IPS-NIHi11 (cell line): ENCODE data around the gene HCST.

ENCODE experiments used
- DNase-seq: peaks from one replicate; pipeline ENCODE4 v3.0.0; 2012; ENCODE audit warnings: mixed read lengths, low spot score

The HCST gene, protein sequence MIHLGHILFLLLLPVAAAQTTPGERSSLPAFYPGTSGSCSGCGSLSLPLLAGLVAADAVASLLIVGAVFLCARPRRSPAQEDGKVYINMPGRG

DNA sequence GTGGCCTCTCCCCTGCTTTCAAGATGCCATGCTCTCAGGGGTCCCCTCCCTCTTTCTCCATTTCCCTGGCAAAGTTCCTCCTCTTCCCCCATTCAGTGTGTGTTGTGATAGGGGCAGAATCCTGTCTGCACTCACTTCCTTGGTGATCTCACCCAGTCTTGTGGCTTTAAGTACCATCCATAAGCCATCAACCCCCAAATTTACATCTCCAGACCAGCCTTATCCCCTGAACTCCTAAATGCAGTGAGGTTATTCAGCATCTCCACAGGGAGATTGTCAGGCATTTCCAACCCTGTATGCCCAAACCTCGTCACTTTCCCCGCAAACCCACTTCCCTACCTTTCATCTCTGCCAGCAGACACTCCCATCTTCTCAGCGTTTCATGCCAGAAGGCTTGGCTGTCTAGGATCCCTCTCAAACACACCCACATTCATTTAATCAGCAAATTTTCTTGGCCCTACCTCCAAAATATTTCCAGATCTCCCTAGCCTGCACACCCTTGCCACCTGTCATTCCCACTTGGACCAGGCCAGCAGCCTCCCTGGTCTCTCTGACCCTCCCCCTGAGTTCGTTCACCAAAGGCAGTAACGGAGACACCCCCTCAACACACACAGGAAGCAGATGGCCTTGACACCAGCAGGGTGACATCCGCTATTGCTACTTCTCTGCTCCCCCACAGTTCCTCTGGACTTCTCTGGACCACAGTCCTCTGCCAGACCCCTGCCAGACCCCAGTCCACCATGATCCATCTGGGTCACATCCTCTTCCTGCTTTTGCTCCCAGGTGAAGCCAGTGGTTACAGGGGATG, at the start of gene HCST:
Gene HCST (plus strand): TSS at position 676 of the 808 bp plus-strand sequence. CDS start 65 bp downstream, at position 741.
- no peak for DNase-seq

DNA sequence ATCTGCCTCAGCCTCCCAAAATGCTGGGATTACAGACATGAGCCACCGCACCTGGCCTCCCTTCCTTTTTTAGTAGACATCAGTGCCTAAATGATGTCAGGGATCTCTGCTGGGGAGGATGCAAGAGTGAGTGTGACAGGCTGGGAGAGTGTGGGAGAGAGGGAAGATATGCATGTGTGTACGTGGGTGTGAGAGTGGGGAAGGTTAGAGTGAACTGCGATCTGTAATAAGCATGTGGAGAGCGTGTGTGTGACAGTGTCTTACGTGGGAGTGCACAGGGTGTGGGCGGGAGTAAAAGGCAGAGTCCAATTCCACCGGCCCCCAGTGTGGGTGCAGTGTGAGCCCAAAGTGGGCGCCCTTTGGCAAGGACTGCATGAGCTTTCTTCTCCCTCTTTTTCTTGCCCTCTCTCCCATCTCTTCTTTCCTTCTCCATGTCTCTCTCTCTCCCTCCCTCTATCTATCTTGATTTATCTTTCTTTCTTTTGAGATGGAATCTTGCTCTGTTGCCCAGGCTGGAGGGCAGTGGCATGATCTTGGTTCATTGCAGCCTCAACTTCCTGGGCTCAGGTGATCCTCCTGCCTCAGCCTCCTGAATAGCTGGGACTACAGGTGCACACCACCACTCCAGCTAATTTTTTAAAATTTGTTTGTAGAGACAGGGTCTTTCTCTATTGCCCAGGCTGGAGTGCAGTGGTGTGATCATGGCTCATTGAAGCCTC, 49.1 kb upstream of the HCST start:
- DNase-seq: no peak

- DNase-seq: peak; percentile 76
These were observed 45.7 kb upstream of the HCST start, which contains the start of gene KIRREL2 for GRCh38 chr19:35856546-35857149. Gene KIRREL2 (plus strand): TSS chr19:35856911. CDS start chr19:35857120, 209 bp downstream.

GRCh38 chr19:35858311-35858710, 44.0 kb upstream of the HCST start:
- no peak for DNase-seq

GRCh38 chr19:35859414-35859813, 42.9 kb upstream of the HCST start:
- DNase-seq: no peak

DNA sequence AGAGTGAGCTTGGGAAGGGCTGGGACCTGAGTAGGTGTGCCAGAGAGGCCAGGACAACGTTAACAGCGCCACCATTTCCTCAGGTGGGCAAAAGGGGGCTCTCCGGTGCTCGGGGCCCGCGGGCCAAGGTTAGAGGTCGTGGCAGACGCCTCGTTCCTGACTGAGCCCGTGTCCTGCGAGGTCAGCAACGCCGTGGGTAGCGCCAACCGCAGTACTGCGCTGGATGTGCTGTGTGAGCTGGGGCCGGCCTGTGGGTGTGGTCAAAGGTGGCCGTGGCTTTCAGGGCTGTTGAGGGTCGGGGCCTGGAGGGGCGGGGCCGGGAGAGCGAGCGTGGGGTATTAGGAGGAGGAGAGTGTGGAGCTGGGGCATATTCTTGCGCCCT, 41.9 kb upstream of the HCST start:
- no peak for DNase-seq

GRCh38 chr19:35860818-35861639, 41.3 kb upstream of the HCST start:
- DNase-seq: peak; percentile 94

GRCh38 chr19:35861640-35862160, 40.6 kb upstream of the HCST start:
- DNase-seq: peak; percentile 42

DNA sequence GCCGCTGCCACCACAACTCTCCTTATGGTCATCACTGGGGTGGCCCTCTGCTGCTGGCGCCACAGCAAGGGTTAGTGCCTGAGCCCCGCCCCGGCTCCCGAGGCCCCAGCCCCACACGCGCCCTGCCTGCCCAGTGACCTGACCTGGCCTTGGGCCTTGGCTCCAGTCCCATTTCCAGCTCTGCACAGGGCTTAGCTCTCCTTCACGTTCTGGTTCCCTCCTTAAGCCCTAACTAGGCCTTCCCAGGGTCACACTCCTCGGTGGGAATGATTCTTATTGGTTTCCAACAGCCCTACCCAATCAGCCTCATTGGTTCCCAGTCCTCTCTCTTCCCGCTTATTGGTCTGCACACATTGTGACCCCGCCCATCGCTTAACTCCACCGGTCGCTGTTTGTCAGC, 39.8 kb upstream of the HCST start:
- no peak for DNase-seq

DNA sequence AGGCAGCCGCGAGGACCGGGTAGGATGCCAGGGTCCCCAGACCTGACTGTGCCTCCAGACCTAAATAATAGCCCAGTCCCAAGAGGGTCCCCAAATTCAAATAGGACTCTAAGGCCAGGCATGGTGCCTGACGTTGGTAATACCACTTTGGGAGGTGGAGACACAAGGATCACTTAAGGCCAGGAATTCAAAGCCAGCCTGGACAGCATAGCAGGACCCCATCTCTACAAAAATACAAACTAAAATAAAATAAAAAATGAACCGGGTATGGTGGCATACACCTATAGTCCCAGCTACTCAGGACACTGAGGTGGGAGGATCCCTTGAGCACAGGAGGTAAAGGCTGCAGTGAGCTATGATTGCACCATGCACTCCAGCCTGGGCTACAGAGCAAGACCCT, 39.3 kb upstream of the HCST start:
- DNase-seq: no peak

DNA sequence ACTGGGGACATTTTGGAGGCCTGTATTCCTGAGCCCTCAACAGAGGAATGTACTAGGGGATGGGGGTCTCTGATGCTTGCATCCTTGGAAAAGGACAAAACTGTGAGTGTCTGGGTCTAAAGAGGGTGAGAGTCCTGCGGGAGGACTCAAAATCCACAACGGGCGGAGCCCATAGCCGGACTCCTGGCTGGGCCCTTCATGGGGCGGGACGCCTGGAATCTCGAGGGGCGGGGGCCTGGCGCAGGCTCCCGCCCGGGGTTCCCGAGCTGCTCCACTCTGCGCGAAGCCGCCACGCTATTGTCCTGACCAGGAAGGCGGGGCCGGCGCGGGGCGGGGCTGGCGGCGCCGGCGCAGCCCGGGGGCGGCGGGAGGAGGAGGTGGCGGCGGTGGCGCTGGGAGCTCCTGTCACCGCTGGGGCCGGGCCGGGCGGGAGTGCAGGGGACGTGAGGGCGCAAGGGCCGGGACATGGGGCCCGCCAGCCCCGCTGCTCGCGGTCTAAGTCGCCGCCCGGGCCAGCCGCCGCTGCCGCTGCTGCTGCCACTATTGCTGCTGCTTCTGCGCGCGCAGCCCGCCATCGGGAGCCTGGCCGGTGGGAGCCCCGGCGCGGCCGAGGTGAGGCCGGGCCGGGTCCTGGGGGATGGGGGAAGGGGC, 34.0 kb upstream of the HCST start, which contains the start of gene APLP1:
Gene APLP1 (plus strand): TSS at position 403 of the 651 bp plus-strand sequence. CDS start 63 bp downstream, at position 466.
- DNase-seq: peak; percentile 76

DNA sequence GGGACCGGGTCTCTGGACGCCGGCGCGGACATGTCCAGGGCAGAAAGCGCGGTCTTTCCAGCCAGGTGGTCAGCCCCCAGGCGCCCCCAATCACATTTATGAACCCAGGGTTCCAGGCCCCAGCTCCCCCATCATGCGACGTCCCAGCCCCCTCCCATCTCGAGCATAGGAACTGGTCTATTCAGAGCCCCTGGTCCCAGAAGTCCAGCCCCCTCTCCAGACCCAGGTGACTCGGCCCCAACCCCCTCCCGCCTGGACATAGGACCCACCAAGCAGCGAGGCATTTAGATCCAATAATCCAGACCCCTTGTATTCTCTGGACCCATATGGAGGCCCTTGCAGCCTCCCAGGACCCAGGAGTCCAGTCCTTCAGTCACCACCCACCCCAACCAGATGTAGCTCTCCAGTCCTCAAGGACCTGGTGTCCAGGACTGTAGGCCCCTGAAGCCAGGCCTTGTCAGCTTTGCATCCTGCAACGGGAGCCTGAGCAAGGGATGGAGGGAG, 33.5 kb upstream of the HCST start:
- DNase-seq: no peak

GRCh38 chr19:35869327-35870123, 32.8 kb upstream of the HCST start:
- DNase-seq: peak; percentile 88

DNA sequence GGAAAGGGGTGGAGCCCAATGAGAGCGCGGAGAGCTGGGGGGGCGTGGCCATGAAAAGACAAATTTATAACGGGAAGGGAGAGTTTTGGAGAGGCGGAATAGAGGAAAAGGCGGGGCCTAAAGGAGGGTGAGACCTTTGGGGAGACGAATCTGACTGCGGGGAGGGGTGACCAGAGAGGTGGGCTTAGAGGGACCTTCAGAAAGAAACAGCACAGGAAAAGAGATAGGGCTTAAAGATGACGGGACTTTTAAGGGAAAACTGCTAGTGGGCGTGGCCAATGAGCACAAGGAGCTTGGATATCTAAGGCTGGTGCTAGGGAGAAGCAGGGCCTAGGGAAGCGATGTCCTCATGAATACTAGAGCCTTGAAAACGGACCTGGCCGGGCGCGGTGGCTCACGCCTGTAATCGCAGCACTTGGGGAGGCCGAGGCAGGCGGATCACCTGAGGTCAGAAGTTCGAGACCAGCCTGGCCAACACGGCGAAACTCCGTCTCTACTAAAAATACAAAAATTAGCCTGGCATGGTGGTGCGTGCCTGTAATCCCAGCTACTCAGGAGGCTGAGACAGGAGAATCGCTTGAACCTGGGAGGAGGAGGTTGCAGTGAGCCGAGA, 32.1 kb upstream of the HCST start:
- DNase-seq: peak; percentile 73

DNA sequence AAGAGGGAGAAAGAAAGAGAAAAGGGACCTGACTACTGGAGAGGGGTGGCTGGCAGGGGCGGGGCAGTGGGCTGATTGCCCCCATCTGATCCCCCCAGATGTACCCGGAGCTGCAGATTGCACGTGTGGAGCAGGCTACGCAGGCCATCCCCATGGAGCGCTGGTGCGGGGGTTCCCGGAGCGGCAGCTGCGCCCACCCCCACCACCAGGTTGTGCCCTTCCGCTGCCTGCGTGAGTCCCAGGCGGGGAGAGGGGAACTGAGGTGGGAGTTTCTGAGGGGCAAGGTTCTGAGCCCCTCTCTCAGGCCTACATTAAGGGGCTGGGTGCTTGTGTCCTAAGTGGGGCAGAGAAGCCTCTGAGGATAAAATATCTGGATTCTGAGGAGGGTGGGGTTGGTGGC, 31.5 kb upstream of the HCST start:
- no peak for DNase-seq

DNA sequence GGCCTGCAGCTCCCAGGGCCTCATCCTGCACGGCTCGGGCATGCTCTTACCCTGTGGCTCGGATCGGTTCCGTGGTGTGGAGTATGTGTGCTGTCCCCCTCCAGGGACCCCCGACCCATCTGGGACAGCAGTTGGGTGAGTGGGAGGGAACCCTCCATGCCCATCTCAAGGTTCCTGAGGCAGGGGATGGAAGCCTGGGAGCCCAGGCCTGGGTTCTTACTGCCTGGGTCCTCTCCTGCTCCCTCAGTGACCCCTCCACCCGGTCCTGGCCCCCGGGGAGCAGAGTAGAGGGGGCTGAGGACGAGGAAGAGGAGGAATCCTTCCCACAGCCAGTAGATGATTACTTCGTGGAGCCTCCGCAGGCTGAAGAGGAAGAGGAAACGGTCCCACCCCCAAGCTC, 30.7 kb upstream of the HCST start:
- DNase-seq: no peak

- no peak for DNase-seq
These were observed 30.1 kb upstream of the HCST start for GRCh38 chr19:35872180-35872579.

DNA sequence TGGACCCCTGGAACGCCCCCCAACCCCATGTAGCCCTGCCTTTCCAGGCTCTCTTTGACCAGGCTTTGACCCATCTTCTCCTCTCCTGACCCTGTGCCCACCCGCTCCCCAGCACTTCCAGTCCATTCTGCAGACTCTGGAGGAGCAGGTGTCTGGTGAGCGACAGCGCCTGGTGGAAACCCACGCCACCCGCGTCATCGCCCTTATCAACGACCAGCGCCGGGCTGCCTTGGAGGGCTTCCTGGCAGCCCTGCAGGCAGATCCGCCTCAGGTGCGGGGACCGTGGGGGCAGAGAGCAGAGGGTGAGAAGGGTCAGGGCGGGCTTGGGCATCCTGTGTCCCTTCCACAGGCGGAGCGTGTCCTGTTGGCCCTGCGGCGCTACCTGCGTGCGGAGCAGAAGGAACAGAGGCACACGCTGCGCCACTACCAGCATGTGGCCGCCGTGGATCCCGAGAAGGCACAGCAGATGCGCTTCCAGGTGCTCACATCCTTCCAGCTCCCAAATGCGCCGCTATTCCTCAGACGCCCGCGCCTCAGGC, 27.9 kb upstream of the HCST start:
- no peak for DNase-seq

GRCh38 chr19:35879068-35879467, 23.3 kb upstream of the HCST start:
- no peak for DNase-seq
